HG02763 (cell line): ENCODE measurements around the gene LRP8.
"Not testable (repeated sequence)": the region's sequence is repeated elsewhere in the genome, so short reads cannot be mapped to it uniquely, and the experiment has no call there.

Experiments
- ATAC-seq: cut with Tn5 transposase; IDR thresholded peaks from one replicate; pipeline ENCODE4 v1.9.1; 2021; ENCODE audit warnings: mild to moderate bottlenecking, moderate library complexity; ENCODE audit not compliant: unreplicated experiment

LRP8 gene

DNA sequence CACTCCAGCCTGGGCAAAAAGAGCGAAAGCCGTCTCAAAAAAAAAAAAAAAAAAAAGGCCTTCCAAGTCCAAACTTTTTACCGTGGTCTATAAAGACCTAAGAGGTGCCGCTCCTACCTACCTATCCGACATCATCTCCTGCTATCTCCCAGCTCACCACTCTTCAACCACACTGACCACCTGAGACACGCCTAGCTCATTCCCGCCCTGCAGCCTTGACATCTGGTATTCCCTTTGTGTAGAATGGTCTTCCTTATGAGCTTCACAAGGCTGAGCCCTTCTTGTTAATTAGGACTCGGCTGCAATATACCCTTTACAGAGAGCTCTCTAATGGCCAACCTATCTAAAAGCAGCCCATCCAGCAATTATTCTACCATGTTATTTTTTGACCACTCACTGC is 90.2 kb downstream of the LRP8 start:
- no peak for ATAC-seq

DNA sequence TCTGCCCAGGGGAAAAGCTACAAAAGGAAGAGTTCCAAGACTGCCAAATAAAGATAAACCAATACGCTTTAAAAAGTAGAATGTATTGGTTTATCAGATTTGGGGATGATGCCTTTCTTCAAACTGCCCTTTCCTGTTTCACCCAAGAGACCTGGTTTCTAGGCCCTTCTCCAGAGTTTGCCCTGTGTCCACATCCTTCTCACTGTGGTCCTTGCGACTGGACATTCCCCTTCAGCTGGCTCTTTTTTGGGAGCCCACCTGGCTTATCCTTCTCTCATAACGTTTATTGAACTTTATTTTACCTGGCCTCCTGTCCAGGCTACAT is 106.9 kb downstream of the LRP8 start:
- ATAC-seq, result no peak

DNA sequence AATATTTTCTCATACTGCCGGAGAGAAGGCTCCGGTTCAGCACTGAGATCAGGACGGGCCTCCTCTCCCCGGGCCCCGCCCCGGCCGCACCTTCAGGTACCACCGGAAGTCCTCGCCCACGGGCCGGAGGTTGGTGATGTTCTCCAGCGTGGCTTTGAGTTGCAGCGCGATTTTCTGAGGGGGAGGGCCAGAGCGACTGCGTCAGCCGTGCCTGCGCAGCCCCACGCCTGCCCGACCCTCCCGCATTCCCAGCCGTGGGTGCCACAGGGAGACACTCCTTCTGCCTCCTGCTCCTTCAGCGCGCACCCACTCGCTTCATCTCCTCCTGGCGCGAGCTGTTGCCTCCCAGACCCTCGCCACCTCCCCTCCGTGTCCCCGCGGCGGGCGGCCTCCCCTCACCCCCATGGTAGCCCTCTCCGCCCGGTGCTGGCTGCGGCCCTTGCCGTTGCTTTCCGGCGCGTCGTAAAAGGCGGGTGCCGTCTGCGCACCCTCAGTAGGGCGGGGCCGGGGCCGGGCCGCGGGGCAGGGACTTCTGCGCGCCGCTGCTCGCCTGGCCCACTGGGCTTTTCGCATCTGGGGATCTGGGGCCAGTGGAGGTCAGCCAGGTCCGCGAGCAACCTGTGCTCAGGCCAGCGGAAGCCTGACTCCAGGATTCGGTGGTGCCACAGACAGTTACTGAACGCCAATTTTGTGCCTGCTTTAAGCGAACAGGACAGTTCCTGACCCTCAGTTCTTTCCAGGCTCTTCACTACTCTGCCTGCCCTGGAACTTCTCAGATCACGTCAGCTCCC is 107.5 kb downstream of the LRP8 start, which contains the start of gene CZIB:
TSS of gene CZIB (minus strand) at position 464 of the 791 bp plus-strand sequence. CDS start at position 405, 59 bp downstream.
- ATAC-seq, result peak; percentile 91

DNA sequence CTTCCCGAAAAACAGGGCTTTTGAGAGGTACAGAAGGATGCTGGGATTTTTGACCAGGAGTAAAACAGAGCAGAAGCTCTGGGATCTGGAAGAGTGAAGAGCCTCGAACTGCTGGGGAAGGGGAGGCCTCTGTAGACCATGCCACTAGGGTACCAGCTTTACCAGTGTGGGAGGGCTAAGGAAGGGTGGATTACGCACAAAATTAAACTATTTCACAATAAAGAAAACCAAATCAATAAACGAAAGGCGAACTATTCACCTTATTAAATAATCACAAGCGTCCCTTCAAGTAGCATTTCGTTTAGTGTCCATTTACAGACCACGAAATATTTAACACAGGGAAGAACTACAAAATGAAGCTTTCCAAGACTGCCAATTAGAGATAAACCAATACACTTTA is 108.2 kb downstream of the LRP8 start:
- ATAC-seq, result no peak

DNA sequence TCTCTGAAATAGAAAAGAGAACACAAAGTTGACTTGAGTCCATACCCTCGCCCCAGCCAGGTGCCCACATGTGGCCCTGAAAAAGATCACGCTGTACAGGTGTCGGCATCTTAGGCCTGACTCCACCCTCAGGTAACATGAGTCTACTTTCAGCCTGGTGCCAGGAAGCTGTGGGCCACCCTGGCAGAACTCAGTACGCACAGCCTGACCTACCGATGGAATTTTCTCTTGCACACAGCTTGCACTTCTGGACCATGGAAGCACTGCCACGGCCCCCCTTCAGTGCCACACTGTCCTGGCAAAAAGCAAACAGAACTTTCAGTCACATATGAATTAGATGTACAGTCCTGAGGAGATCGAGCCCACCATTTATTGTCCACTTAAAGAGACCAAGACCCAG is 109.7 kb downstream of the LRP8 start:
- ATAC-seq, result no peak

DNA sequence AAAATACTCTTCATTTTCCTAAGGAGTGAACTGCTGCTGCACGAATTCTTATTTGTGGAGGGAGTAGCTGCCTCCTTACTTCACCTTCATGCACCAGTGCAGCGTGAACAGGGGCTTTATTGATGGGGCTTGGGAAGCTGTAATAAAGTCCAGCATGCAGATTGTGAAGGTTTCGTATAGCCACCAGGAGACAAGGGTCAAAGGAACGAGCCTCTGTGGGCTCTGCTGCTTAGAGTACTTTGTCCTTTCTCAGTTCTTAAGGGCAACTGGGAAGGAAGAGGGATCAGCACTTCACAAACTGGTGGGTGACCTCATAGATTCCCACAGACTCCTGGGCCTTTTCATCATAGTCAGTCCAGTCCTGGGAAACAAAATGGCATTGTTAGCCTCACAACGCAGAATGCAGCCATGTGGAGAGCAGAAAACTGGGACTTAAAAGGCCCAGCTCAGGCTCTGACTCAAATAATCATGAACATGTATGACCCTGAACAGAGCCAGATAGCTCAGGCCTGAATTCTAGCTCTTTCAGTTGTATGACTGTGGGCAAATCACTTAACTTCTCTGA is 113.4 kb downstream of the LRP8 start:
- no peak for ATAC-seq

DNA sequence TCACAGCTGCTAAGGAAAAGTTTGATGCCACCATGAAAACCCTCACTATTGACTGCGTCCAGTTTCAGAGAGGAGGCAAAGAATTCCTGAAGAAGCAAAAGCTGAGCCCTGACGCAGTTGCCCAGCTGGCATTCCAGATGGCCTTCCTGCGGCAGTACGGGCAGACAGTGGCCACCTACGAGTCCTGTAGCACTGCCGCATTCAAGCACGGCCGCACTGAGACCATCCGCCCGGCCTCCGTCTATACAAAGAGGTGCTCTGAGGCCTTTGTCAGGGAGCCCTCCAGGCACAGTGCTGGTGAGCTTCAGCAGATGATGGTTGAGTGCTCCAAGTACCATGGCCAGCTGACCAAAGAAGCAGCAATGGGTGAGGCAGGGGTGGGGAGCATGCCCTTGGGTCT is 116.9 kb downstream of the LRP8 start:
- ATAC-seq, result no peak

DNA sequence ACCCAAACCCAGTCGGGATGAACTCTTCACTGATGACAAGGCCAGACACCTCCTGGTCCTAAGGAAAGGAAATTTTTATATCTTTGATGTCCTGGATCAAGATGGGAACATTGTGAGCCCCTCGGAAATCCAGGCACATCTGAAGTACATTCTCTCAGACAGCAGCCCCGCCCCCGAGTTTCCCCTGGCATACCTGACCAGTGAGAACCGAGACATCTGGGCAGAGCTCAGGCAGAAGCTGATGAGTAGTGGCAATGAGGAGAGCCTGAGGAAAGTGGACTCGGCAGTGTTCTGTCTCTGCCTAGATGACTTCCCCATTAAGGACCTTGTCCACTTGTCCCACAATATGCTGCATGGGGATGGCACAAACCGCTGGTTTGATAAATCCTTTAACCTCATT is 117.5 kb downstream of the LRP8 start:
- ATAC-seq, result no peak

DNA sequence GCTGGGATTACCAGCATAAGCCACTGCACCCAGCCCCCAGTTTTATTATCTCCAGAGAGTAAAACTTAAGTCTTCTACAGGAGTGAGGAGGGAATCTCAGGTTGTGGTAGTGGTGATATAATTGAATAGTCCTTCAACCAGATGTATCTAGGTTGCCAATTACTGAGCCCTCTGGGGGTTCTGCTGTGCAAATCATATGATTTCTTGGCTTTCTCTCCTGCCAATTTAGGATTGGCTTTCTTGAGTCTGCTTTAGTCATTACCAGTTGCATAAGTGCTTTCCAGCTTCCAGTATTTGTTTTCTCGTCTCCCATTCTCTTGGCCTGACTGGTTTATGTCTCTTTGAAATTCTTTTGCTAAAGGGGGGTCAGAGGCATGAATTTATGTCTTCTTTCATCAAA is 120.1 kb downstream of the LRP8 start:
- no peak for ATAC-seq

DNA sequence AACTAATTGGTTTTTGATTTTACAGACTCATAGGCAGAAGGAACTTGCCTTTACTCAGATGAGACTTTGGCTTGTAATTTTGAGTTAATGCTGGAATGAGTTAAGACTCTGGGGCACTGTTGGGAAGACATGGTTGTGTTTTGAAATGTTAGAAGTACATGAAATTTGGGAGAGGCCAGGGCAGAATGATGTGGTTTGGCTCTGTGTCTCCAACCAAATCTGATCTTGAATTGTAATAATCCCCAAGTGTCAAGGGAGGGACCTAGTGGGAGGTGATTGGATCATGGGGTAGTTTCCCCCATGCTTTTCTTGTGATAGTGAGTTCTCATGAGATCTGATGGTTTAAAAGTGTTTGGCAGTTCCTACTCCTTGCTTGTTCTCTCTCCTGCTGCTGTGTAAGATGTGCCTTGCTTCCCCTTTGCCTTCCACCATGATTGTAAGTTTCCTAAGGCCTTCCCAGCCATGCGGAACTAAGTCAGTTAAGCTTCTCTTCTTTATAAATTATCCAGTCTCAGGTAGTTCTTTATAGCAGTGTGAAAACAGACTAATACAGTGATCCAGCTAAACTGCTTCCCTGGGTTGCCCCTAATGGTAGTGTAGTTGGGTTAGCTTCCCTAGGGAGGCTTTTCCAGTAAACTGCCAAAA is 121.0 kb downstream of the LRP8 start:
- no peak for ATAC-seq

DNA sequence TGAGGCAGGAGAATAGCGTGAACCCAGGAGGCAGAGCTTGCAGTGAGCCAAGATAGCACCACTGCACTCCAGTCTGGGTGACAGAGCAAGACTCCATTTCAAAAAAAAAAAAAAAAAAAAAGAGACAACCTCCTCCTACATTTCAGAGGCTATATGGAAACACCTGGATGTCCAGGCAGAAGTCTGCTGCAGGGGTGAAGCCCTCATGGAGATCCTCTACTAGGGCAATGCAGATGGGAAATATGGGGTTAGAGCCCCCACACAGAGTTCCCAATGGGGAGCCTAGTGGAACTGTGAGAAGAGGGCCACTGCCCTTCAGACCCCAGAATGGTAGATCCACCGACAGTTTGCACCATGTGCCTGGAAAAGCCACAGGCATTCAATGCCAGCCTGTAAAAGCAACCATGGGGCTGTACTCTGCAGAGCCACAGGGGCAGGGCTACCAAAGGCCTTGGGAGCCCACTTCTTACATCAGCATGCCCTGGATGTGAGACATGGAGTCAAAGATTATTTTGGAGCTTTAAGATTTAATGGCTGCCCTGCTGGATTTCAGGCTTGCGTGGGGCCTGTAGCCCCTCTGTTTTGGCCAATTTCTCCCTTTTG is 121.7 kb downstream of the LRP8 start:
- ATAC-seq, result not testable (repeated sequence)

DNA sequence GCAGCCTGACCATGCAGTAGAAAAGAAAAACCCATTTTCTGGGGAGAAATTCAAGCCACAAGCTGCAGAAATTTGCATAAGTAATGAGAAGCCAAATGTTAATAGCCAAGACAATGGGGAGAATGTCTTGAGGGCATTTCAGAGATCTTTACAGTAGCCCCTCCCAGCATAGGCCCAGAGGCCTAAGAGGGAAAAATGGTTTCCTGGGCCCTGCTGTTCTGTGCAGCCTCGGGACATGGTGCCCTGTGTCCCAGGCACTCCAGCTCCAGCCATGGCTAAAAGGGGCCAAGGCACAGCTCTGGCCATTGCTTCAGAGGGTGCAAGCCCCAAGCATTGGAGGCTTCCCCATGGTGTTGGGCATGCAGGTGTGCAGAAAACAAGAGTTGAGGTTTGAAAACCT is 122.4 kb downstream of the LRP8 start:
- not testable (repeated sequence) for ATAC-seq

DNA sequence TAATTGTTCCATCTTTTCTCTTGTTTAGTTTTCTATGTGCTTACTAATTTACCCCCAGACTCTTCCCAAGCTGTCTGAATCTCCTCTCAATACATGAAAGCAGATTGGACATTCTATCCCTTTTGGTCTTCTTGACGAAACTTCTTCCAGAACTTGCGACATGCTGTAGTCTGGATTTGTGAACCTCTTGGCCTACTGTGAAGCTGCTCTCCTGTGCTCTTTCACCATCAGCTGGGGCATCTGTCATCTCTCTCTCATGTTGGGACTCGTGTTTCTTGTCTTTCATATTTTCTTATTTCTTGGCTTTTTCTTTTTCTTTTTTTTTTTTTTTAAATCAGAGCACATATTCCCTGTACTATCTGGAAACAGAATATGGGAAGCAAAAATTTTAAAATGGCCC is 124.4 kb downstream of the LRP8 start:
- ATAC-seq, result no peak

DNA sequence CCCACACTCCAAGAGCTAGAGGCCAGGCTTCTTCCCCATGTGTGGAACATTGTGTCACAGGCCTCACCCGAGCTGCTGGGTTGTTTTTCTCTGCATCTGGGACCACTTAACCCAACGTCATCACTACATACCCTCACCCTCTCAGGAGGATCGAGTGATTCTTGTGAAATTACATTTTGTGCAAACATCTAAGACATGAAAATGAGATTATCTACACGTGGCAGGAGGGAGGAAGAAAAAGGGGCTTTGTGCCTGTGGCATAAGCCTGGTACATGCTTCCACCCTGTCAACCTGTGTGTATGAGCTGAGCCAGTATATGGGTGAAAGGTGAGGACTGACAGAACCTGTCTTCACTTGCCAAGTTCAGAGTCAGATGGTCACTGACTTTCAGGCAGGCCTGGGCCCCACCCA is 129.6 kb downstream of the LRP8 start:
- no peak for ATAC-seq

DNA sequence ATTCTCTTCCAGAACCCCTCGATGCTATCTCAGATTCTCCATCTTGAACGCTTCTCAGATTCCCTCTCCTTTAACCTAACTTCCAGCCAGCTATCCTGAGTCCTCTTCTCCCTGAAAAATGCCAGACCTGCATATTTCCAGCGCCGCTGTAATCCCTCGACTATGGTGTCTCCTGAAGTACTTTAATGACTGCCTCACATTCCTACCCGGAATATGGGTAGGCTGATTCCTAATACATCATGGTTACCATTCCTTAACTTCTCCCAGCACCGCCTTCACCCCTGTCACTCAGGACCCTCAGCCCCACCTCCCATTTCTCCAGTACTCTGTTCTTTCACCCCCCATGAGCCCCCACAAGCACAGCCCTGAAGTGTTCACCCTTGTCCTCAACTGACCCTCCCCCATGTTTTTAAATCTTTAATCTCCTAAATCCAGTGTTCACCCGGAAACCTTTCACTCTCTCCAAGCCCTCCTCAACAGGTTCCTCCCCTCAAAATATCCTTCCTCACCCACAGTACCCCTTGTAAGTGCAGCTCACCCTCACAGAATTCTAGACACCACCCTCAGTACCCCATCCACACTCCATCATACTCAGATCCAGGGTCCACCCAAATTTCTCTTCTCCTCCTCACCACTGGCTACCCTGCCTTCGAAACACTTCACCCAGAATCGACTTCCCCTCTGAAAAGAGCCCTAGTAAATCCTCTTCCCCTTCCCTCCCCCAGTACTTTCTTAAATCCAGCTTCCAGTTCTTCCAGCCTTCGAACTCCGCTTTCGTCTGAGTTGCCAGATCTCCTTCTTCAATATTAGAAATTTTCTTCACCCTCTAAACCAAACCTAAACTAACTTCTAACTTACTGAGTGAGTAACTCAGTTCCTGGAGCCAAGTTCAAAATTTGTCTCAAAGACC is 130.3 kb downstream of the LRP8 start:
- no peak for ATAC-seq

DNA sequence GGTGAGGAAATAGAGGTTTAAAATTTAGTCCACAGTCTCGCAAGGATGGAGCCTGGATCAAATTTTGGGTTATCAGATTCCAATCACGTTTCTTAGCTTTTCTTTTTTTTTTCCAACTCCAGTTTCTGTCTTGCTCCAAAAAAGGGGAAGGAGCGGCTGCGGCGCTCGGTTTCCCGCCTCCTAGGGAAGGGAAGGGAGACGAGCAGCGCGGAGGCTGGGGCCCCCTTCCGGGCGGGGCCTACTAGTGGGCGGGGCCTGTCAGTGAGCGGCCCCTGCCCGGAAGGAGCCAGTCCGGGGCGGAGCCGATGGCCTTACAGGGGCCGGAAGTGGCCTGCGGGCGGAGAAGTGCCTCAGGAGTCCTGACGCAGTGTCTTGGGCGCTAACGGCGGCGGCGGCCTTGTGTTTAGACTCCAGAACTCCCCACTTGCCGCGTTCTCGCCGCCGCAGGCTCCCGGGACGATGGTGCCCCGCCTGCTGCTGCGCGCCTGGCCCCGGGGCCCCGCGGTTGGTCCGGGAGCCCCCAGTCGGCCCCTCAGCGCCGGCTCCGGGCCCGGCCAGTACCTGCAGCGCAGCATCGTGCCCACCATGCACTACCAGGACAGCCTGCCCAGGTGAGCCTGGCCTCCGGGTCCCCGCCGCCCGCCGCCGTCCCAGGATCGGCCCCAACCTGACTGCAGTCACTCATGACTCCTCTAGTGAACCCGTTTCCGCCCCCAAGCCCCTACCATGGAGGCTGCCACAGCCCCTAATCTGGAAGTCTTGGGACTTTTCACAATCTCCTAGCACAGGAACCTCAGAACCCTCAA is 131.2 kb downstream of the LRP8 start, which contains the start of gene CPT2:
TSS of gene CPT2 (plus strand) at position 340 of the 806 bp plus-strand sequence. CDS start at position 460, 120 bp downstream.
- peak; percentile 97 for ATAC-seq

DNA sequence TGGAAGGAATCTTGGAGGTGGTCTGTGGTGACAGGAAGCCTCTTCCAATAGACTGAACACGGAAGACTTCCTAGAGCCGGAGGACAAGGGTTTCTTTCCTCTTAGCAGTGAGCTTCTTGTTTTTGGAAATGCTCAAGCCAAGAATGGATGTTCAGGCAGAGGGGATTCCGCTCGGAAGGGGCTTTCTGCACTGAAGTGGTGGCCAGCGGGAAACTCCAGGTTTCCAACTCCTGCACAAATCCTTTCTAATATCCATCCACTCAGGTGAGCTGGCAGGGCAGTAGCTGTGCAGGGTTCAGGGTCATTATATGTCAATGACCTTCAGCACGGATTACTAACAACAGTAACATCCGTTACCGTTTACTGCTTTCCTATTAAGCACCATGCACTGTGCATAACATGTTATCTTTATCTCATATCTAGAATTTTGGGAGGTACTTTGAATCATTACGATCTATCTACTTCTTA is 131.8 kb downstream of the LRP8 start:
- ATAC-seq, result no peak

DNA sequence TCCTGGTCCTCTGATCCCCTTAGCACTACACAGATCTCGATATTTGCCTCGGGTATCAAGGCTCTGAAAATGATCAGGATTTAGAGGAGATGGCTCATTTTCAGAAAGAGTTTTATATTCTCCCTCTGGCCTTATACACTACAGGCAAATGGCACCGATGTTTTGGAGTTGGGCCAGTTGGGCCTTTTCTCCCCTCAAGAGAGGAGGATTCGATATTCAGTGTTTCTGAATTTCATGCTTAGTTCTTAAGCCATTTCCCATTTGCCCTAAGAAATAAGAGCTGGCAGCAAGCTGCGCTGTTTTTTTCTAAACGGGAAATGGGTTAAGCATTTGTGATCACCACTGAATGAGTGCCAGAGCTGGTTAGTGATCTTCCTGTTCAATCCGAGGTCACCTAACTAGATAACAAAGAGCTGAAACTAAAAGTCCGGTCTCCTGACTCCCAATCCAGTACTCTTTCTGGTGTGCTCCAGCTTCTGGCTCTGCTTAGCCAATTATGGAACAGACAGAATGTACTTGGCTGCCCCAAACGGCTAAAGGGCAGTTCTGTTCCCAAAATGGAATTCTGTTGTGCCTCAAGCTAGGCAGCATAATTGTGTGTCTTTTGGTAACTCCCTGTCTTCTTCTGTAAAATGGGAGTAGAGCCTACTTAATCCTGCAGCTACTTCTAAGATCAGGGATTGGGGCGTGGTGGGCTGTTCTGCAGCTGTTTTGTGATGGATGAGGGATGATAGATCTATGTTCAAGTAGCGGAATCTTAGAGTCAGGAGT is 132.4 kb downstream of the LRP8 start:
- no peak for ATAC-seq
